SK-N-SH treated with all-trans-retinoic acid at 6 μM for 48 hours (cell line): ENCODE measurements around the gene FKBP2.

Source experiments
- ATAC-seq: fragments of 200-7000 bp; cut with Tn5 transposase; 3 replicates; pipeline ENCODE4 v1.9.1; 2020; ENCODE audit warnings: mild to moderate bottlenecking, moderate library complexity
- ARNTL ChIP-seq: fragments of 450-650 bp; formaldehyde crosslinking; IDR thresholded peaks from 2 replicates; pipeline ENCODE4 v1.5.0; 2020; ENCODE audit warnings: low read depth, mild to moderate bottlenecking, moderate library complexity, borderline replicate concordance
- BACH2 ChIP-seq: fragments of 250-450 bp; sonication (Bioruptor Pico); IDR thresholded peaks from 2 replicates; pipeline ENCODE4 v1.9.0; 2021; ENCODE audit warnings: mild to moderate bottlenecking, borderline replicate concordance
- CSDC2 ChIP-seq: fragments of 250-450 bp; sonication (Bioruptor Pico); IDR thresholded peaks from 2 replicates; pipeline ENCODE4 v1.5.0; 2020; ENCODE audit warnings: mild to moderate bottlenecking, moderate library complexity
- ESRRG ChIP-seq: fragments of 250-450 bp; sonication (Bioruptor Pico); IDR thresholded peaks from 2 replicates; pipeline ENCODE4 v1.6.1; 2021; ENCODE audit warnings: mild to moderate bottlenecking
- GLIS3 ChIP-seq: fragments of 250-450 bp; sonication (Bioruptor Pico); IDR thresholded peaks from 2 replicates; pipeline ENCODE4 v1.5.0; 2020; ENCODE audit warnings: mild to moderate bottlenecking, moderate library complexity
- ISL1 ChIP-seq: fragments of 250-450 bp; sonication (Bioruptor Pico); IDR thresholded peaks from 2 replicates; pipeline ENCODE4 v2.1.2; 2022; ENCODE audit warnings: mild to moderate bottlenecking, moderate library complexity
- OSR1 ChIP-seq: fragments of 250-450 bp; sonication (Bioruptor Pico); IDR thresholded peaks from 2 replicates; pipeline ENCODE4 v1.8.0; 2022; ENCODE audit warnings: moderate library complexity, mild to moderate bottlenecking, inconsistent platforms
- PPARA ChIP-seq: fragments of 250-450 bp; sonication (Bioruptor Pico); IDR thresholded peaks from 2 replicates; pipeline ENCODE4 v1.5.0; 2020; ENCODE audit warnings: mild to moderate bottlenecking, borderline replicate concordance
- RARB ChIP-seq: fragments of 250-450 bp; sonication (Bioruptor Pico); IDR thresholded peaks from 2 replicates; pipeline ENCODE4 v1.8.0; 2021; ENCODE audit warnings: mild to moderate bottlenecking, moderate library complexity
- SNAI2 ChIP-seq: fragments of 250-450 bp; sonication (Bioruptor Pico); IDR thresholded peaks from 2 replicates; pipeline ENCODE4 v1.5.0; 2020; ENCODE audit warnings: mild to moderate bottlenecking, moderate library complexity
- TCF4 ChIP-seq: fragments of 250-450 bp; sonication (Bioruptor Pico); IDR thresholded peaks from 2 replicates; pipeline ENCODE4 v1.8.0; 2021; ENCODE audit warnings: mild to moderate bottlenecking, moderate library complexity, borderline replicate concordance
- TOX ChIP-seq: fragments of 250-450 bp; sonication (Bioruptor Pico); IDR thresholded peaks from 2 replicates; pipeline ENCODE4 v1.8.0; 2021; ENCODE audit warnings: mild to moderate bottlenecking, moderate library complexity, borderline replicate concordance
- ZC3H10 ChIP-seq: fragments of 250-450 bp; sonication (Bioruptor Pico); IDR thresholded peaks from 2 replicates; pipeline ENCODE4 v1.5.1; 2021; ENCODE audit warnings: mild to moderate bottlenecking, moderate library complexity
- ZFP3 ChIP-seq: fragments of 250-450 bp; sonication (Bioruptor Pico); IDR thresholded peaks from 2 replicates; pipeline ENCODE4 v1.5.0; 2020; ENCODE audit warnings: mild to moderate bottlenecking, moderate library complexity
- ZFP30 ChIP-seq: fragments of 450-650 bp; formaldehyde crosslinking; IDR thresholded peaks from 2 replicates; pipeline ENCODE4 v1.5.0; 2022; ENCODE audit warnings: mild to moderate bottlenecking, moderate library complexity
- ZNF565 ChIP-seq: fragments of 450-650 bp; formaldehyde crosslinking; conservative IDR thresholded peaks from 2 replicates; pipeline ENCODE4 v1.5.0; 2020; ENCODE audit warnings: low read depth, mild to moderate bottlenecking, moderate library complexity
- ZNF70 ChIP-seq: fragments of 450-650 bp; formaldehyde crosslinking; IDR thresholded peaks from 2 replicates; pipeline ENCODE4 v1.5.0; 2020; ENCODE audit warnings: mild to moderate bottlenecking, moderate library complexity
- ZNF8 ChIP-seq: fragments of 450-650 bp; formaldehyde crosslinking; IDR thresholded peaks from 2 replicates; pipeline ENCODE4 v1.5.0; 2020; ENCODE audit warnings: mild to moderate bottlenecking, moderate library complexity
- TF ChIP-seq, protein P1 (sequence below): fragments of 250-450 bp; sonication (Bioruptor Pico); IDR thresholded peaks from 2 replicates; pipeline ENCODE4 v1.8.0; 2020; ENCODE audit warnings: mild to moderate bottlenecking, moderate library complexity, borderline replicate concordance
- TF ChIP-seq, protein P2 (sequence below): fragments of 250-450 bp; sonication (Bioruptor Pico); IDR thresholded peaks from 2 replicates; pipeline ENCODE4 v1.5.0; 2020; ENCODE audit warnings: mild to moderate bottlenecking, moderate library complexity
- TF ChIP-seq, protein P3 (sequence below): fragments of 250-450 bp; sonication (Bioruptor Pico); IDR thresholded peaks from 2 replicates; pipeline ENCODE4 v1.8.0; 2021; ENCODE audit warnings: low read depth, mild to moderate bottlenecking, moderate library complexity, borderline replicate concordance
- TF ChIP-seq, protein P4 (sequence below): fragments of 250-450 bp; sonication (Bioruptor Pico); IDR thresholded peaks from 2 replicates; pipeline ENCODE4 v1.5.1; 2021; ENCODE audit warnings: mild to moderate bottlenecking, moderate library complexity
- TF ChIP-seq, protein P5 (sequence below): fragments of 250-450 bp; sonication (Bioruptor Pico); IDR thresholded peaks from 2 replicates; pipeline ENCODE4 v1.5.1; 2020; ENCODE audit warnings: low read depth, mild to moderate bottlenecking, moderate library complexity

FKBP2 gene

DNA sequence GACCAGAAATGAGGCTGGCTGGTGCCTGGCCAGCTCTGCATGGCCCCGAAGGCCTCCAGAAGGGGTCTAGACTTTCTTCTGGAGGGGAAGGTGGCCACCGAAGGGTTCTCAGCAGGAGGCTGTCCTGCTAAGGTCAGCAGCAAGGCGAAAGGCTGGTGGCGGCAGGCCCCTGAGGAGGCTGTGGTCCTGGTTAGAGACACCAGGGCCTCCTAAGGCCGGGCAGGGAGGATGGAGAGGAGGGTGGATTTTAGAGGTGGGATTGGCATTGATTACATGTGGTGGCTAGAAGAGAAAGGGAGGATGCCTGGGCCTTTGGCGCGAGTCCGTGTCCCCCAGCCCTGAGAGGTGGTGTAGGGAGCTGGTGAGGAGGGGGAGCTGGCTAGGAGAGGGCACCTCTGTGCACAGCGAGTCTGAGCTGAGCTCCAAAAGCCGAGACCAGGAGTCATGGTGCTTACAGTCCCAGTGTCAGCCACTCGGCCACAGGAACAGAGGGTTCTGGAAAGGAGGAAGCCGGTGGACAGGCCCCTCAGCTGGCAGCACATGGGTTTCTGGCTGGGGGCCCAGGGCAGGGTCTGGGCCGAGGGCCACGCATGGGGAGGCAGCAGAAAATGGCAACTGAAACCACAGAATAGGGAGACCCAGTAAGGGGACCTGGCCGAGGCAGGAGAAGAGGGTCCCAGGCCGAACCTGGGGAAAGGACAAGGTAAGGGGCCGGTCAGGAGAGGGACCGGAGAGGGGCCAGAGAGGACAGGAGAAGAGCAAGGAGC lies 31.9 kb upstream of the FKBP2 start:
- TF ChIP-seq RARB = no peak
- no peak for TF ChIP-seq ZNF8 (CRISPR knock-in tag)
- TF ChIP-seq BACH2 = no peak
- TF ChIP-seq ZC3H10 (CRISPR knock-in tag) = no peak
- TF ChIP-seq SNAI2 (CRISPR knock-in tag) = no peak
- TF ChIP-seq TCF4 (CRISPR knock-in tag) = no peak
- TF ChIP-seq ZFP30 (CRISPR knock-in tag) = no peak
- TF ChIP-seq PPARA (CRISPR knock-in tag) = no peak
- TF ChIP-seq, protein P1, sequence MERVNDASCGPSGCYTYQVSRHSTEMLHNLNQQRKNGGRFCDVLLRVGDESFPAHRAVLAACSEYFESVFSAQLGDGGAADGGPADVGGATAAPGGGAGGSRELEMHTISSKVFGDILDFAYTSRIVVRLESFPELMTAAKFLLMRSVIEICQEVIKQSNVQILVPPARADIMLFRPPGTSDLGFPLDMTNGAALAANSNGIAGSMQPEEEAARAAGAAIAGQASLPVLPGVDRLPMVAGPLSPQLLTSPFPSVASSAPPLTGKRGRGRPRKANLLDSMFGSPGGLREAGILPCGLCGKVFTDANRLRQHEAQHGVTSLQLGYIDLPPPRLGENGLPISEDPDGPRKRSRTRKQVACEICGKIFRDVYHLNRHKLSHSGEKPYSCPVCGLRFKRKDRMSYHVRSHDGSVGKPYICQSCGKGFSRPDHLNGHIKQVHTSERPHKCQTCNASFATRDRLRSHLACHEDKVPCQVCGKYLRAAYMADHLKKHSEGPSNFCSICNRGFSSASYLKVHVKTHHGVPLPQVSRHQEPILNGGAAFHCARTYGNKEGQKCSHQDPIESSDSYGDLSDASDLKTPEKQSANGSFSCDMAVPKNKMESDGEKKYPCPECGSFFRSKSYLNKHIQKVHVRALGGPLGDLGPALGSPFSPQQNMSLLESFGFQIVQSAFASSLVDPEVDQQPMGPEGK (CRISPR knock-in tag) = no peak
- TF ChIP-seq ZNF565 (CRISPR knock-in tag) = no peak
- TF ChIP-seq OSR1 (CRISPR knock-in tag) = no peak
- TF ChIP-seq TOX = no peak
- TF ChIP-seq, protein P2, sequence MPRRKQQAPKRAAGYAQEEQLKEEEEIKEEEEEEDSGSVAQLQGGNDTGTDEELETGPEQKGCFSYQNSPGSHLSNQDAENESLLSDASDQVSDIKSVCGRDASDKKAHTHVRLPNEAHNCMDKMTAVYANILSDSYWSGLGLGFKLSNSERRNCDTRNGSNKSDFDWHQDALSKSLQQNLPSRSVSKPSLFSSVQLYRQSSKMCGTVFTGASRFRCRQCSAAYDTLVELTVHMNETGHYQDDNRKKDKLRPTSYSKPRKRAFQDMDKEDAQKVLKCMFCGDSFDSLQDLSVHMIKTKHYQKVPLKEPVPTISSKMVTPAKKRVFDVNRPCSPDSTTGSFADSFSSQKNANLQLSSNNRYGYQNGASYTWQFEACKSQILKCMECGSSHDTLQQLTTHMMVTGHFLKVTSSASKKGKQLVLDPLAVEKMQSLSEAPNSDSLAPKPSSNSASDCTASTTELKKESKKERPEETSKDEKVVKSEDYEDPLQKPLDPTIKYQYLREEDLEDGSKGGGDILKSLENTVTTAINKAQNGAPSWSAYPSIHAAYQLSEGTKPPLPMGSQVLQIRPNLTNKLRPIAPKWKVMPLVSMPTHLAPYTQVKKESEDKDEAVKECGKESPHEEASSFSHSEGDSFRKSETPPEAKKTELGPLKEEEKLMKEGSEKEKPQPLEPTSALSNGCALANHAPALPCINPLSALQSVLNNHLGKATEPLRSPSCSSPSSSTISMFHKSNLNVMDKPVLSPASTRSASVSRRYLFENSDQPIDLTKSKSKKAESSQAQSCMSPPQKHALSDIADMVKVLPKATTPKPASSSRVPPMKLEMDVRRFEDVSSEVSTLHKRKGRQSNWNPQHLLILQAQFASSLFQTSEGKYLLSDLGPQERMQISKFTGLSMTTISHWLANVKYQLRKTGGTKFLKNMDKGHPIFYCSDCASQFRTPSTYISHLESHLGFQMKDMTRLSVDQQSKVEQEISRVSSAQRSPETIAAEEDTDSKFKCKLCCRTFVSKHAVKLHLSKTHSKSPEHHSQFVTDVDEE (CRISPR knock-in tag) = no peak
- TF ChIP-seq, protein P3, sequence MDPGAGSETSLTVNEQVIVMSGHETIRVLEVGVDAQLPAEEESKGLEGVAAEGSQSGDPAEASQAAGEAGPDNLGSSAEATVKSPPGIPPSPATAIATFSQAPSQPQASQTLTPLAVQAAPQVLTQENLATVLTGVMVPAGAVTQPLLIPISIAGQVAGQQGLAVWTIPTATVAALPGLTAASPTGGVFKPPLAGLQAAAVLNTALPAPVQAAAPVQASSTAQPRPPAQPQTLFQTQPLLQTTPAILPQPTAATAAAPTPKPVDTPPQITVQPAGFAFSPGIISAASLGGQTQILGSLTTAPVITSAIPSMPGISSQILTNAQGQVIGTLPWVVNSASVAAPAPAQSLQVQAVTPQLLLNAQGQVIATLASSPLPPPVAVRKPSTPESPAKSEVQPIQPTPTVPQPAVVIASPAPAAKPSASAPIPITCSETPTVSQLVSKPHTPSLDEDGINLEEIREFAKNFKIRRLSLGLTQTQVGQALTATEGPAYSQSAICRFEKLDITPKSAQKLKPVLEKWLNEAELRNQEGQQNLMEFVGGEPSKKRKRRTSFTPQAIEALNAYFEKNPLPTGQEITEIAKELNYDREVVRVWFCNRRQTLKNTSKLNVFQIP = no peak
- TF ChIP-seq, protein P4, sequence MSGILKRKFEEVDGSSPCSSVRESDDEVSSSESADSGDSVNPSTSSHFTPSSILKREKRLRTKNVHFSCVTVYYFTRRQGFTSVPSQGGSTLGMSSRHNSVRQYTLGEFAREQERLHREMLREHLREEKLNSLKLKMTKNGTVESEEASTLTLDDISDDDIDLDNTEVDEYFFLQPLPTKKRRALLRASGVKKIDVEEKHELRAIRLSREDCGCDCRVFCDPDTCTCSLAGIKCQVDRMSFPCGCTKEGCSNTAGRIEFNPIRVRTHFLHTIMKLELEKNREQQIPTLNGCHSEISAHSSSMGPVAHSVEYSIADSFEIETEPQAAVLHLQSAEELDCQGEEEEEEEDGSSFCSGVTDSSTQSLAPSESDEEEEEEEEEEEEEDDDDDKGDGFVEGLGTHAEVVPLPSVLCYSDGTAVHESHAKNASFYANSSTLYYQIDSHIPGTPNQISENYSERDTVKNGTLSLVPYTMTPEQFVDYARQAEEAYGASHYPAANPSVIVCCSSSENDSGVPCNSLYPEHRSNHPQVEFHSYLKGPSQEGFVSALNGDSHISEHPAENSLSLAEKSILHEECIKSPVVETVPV (CRISPR knock-in tag) = no peak
- no peak for ATAC-seq

DNA sequence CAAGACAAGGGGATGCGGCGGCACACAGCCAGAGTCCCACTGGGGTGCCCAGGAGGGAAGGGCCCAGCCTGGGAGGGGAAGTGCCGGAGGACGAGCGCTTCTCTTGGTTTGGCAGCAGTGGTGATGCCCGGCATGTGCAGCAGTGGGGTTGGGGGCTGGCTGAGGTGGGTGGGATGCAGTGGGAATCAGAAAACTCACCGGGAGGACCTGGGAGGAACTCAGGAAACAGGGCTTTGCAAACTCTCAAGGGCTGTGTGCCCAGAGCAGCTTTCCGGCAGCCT lies 31.4 kb upstream of the FKBP2 start:
- TF ChIP-seq GLIS3 (no peak), ZFP3 (no peak), ZNF70 (no peak), TOX (no peak), ZNF8 (CRISPR knock-in tag) (no peak), ZNF565 (CRISPR knock-in tag) (no peak), ZFP30 (CRISPR knock-in tag) (no peak), PPARA (CRISPR knock-in tag) (no peak), ZC3H10 (CRISPR knock-in tag) (no peak), CSDC2 (CRISPR knock-in tag) (no peak), ARNTL (CRISPR knock-in tag) (no peak), ISL1 (CRISPR knock-in tag) (no peak), ESRRG (no peak), RARB (no peak)
- TF ChIP-seq, protein P5, sequence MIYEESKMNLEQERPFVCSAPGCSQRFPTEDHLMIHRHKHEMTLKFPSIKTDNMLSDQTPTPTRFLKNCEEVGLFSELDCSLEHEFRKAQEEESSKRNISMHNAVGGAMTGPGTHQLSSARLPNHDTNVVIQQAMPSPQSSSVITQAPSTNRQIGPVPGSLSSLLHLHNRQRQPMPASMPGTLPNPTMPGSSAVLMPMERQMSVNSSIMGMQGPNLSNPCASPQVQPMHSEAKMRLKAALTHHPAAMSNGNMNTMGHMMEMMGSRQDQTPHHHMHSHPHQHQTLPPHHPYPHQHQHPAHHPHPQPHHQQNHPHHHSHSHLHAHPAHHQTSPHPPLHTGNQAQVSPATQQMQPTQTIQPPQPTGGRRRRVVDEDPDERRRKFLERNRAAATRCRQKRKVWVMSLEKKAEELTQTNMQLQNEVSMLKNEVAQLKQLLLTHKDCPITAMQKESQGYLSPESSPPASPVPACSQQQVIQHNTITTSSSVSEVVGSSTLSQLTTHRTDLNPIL (CRISPR knock-in tag) = no peak
- TF ChIP-seq, protein P3 = no peak
- TF ChIP-seq, protein P4 (CRISPR knock-in tag) = no peak
- TF ChIP-seq, protein P1 (CRISPR knock-in tag) = no peak
- ATAC-seq = no peak
